Bronchial epithelial cell (primary cell): Measurements from ENCODE around the gene CTSD. TPM values are rescaled to one million over a fixed set of nuclear protein-coding genes. Genes with fewer than 3 reads are reported as not detected.

Source experiments
- DNase-seq: peaks from one replicate; pipeline ENCODE4 v3.0.0-alpha.2; 2010; ENCODE audit warnings: low read depth
- FAIRE-seq: peaks from 2 replicates; lab custom pipeline; 2011; peaks lifted over from hg19 to GRCh38; lab: Jason Lieb, UNC
- H3K27me3 ChIP-seq: 2 replicates; pipeline ENCODE4 v1.5.1; 2011; ENCODE audit warnings: low read length; ENCODE audit not compliant: control insufficient read depth, insufficient read depth
- H3K36me3 ChIP-seq: 2 replicates; pipeline ENCODE4 v1.5.1; 2011; ENCODE audit warnings: low read length; ENCODE audit not compliant: control insufficient read depth, insufficient read depth
- H3K4me3 ChIP-seq: 2 replicates; pipeline ENCODE4 v1.5.1; 2011; ENCODE audit warnings: mild to moderate bottlenecking, low read depth, low read length, control low read depth
- total RNA-seq: library from RNA; depleted of rRNA; stranded (reverse); fragments of >200 nt; gene quantifications from 2 replicates; pipeline ENCODE4 v1.2.1, GENCODE V29; 2014
- TF ChIP-seq, protein P1 (sequence below): IDR thresholded peaks from 2 replicates; pipeline ENCODE4 v1.5.1; 2011; ENCODE audit warnings: mild to moderate bottlenecking, moderate library complexity, low read length, control low read depth, inconsistent platforms; ENCODE audit not compliant: insufficient read depth, severe bottlenecking

The CTSD gene
- total RNA-seq, 1 donor from 2014 or later = 214 TPM

DNA sequence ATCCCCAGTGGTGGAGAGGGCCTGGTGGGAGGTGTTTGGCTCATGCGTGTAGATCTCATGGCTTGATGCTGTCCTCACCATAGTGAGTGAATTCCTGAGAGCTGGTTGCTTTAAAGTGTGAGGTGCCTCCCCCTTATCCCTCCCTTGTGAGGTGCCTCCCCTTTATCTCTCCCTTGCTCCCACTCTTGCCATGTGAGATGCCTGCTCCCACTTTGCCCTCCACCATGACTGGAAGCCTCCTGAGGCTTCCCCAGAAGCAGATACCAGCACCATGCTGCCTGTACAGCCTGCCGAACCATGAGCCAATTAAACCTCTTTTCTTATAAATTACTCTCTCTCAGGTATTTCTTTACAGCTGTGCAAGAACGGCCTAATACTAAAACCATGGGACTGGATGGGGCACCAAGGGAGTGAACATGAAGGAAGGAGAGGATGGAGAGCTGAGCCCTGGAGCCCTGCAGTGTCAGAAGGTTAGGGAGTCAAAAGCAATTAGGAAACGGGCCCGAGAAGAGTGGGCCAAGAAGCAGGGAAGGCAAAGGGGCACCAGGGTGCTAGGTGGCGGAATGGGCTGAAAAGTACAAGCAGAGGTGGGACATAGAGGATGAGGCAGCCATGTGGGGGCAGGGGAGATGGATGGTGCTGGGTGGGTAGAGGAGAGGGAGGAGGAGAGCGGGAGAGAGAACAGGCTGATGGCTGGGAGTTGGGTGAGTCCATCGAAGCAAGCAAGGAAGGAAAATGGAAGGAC, 22.8 kb downstream of the CTSD start:
- Histone ChIP-seq H3K27me3 (no peaks in the 10 kb centered on the region), H3K4me3 (no peak overlapping the region), H3K36me3 (no peaks in the 10 kb centered on the region)
- TF ChIP-seq, protein P1, sequence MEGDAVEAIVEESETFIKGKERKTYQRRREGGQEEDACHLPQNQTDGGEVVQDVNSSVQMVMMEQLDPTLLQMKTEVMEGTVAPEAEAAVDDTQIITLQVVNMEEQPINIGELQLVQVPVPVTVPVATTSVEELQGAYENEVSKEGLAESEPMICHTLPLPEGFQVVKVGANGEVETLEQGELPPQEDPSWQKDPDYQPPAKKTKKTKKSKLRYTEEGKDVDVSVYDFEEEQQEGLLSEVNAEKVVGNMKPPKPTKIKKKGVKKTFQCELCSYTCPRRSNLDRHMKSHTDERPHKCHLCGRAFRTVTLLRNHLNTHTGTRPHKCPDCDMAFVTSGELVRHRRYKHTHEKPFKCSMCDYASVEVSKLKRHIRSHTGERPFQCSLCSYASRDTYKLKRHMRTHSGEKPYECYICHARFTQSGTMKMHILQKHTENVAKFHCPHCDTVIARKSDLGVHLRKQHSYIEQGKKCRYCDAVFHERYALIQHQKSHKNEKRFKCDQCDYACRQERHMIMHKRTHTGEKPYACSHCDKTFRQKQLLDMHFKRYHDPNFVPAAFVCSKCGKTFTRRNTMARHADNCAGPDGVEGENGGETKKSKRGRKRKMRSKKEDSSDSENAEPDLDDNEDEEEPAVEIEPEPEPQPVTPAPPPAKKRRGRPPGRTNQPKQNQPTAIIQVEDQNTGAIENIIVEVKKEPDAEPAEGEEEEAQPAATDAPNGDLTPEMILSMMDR = no peak
- no peak for DNase-seq
- no peak for FAIRE-seq

DNA sequence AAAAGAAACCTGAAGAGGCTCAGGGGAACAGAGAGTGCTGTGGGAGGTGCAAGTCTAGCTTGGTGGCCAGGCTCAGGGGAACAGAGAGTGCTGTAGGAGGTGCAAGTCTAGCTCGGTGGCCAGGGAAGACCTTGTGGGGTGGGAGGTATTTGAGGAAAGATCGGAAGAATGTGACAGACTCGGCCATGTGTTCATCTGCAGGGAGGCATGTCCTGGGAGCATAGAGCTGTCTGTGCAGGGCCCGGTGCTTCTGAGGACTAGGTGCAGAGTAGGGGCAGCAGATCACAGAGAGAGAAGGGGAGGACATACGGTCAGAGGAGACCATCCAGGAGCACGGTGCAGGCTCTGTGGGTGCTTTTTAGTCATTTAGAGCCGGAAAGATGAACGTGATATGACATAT, 24.2 kb downstream of the CTSD start:
- no peak overlapping the region for H3K4me3 ChIP-seq
- no peak for FAIRE-seq
- TF ChIP-seq, protein P1 = no peak
- H3K27me3 ChIP-seq = no peaks in the 10 kb centered on the region
- DNase-seq = no peak
- no peaks in the 10 kb centered on the region for H3K36me3 ChIP-seq

DNA sequence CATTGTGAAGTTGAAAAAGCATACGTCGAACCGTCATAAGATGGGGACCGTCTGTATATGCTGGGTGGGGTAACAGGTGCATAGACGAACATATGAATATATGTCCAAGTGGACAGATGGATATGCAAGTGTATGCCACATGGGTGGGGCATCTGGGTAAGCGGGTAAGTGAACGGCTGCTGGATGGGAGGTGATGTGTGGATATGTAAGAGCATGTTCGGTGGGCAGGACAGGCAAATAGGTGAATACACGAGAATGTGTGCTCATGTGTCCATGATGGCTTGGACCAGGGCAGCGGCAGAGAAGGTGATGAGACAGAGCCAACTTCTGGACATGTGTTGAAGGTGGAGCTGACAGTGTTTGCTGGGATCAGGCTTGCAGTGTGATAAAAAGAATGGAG, 25.3 kb downstream of the CTSD start:
- DNase-seq (no peak), FAIRE-seq (no peak)
- H3K4me3 ChIP-seq = no peak overlapping the region
- peaks cover 6% of the 10 kb centered on the region for H3K27me3 ChIP-seq
- H3K36me3 ChIP-seq = no peaks in the 10 kb centered on the region
- TF ChIP-seq, protein P1 = no peak

DNA sequence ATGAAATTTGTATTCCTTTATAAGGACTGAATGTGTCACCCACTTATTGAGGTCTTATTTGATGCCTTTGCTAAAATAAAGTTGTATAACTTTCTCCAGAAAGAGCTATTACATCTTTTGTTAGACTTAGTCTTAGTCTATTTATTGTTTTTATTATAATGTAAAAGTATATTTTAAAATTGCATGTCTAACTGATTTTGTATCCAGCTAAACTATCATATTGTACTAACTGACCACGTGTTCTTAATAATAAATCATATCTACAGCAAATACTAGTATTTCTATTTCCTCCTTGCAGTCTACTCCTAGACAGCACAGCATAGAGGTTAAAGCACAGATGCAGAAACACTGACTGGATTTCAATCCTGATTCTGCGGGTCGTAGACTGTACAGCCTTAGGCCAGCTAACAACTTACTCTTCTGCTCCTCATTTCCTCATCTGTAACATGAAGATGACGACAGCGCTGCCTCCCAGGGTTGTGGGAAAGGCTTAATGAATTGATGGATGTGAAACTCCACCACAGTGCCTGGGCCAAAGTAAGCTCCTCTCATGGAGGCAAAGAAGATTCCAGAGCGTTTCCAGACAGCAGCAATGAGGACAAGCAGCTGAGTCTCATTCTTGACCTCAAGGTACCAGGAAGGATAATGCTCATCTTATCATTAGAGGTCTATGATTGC, 26.5 kb downstream of the CTSD start:
- Histone ChIP-seq H3K27me3 (peaks cover 10% of the 10 kb centered on the region), H3K36me3 (no peaks in the 10 kb centered on the region), H3K4me3 (no peak overlapping the region)
- TF ChIP-seq, protein P1 = no peak
- FAIRE-seq = no peak
- DNase-seq = no peak

DNA sequence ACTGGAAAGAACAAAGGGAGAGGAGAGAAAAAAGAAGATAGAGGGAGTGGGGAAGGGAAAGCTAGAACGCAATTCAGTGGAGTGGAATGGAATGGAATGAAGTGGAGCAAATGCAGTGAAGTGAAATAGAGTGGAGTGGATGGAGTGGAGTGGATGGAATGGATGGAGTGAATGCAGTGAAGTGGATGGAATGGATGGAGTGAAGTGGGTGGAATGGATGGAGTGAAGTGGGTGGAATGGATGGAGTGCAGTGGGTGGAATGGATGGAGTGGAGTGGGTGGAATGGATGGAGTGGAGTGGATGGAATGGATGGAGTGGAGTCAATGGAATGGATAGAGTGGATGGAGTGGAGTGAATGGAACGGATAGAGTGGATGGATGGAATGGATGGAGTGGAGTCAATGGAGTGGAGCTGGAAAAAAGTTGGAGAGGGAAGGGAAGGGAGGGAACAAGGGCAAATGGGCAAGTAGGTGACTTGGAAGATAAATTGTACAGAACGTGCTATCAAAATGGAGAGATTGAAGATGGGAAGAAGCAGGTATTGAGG, 27.2 kb downstream of the CTSD start:
- Histone ChIP-seq H3K27me3 (peaks cover 10% of the 10 kb centered on the region), H3K36me3 (no peaks in the 10 kb centered on the region), H3K4me3 (no peak overlapping the region)
- no peak for FAIRE-seq
- DNase-seq = no peak
- TF ChIP-seq, protein P1 = no peak
